ENCODE data around the gene FBXO36. TPM values are rescaled to one million over a fixed set of nuclear protein-coding genes. Genes with fewer than 3 reads are reported as not detected.

The FBXO36 gene
- total RNA-seq, 3 donors from 2014 or later = 2.7 to 6.9 (median 3.3) TPM

DNA sequence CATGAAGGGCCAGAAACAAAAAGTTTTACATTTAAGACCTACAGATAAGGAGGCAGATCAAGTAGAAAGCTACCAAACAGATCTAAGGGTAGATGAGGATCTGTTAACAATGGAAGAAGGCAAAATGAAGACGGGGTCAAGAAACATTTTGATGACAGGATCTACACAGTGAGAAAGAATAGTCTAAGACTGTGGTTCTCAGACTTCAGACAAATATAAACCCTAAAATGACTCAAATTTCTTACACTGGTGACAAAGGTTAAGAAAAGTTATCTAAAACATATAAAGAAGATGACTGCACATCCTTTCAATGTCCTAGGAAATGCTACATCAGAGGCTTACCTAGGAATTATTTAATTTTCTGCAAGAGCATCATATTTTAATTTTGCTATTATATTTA is 34.9 kb upstream of the FBXO36 start:
- no peaks in the 10 kb centered on the region for H3K4me1 ChIP-seq
- no peak overlapping the region for H3K27ac ChIP-seq
- intact Hi-C loops (cut with DNase I; ENCODE audit: low total_unique reads) = no loop called here
- TF ChIP-seq, protein P1, sequence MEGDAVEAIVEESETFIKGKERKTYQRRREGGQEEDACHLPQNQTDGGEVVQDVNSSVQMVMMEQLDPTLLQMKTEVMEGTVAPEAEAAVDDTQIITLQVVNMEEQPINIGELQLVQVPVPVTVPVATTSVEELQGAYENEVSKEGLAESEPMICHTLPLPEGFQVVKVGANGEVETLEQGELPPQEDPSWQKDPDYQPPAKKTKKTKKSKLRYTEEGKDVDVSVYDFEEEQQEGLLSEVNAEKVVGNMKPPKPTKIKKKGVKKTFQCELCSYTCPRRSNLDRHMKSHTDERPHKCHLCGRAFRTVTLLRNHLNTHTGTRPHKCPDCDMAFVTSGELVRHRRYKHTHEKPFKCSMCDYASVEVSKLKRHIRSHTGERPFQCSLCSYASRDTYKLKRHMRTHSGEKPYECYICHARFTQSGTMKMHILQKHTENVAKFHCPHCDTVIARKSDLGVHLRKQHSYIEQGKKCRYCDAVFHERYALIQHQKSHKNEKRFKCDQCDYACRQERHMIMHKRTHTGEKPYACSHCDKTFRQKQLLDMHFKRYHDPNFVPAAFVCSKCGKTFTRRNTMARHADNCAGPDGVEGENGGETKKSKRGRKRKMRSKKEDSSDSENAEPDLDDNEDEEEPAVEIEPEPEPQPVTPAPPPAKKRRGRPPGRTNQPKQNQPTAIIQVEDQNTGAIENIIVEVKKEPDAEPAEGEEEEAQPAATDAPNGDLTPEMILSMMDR (IDR thresholded peaks at IDR 0.05) = no peak
- no peak for TF ChIP-seq POLR2AphosphoS5 (IDR thresholded peaks at IDR 0.05)
- no peak for TF ChIP-seq POLR2A (IDR thresholded peaks at IDR 0.05)
- DNase-seq (ENCODE audit: low spot score in 2 of 2) = no peak
- H3K9me3 ChIP-seq = no peaks in the 10 kb centered on the region
- no peaks in the 10 kb centered on the region for H3K27me3 ChIP-seq
- no peak overlapping the region for H3K4me3 ChIP-seq
- H3K36me3 ChIP-seq = no peaks in the 10 kb centered on the region

DNA sequence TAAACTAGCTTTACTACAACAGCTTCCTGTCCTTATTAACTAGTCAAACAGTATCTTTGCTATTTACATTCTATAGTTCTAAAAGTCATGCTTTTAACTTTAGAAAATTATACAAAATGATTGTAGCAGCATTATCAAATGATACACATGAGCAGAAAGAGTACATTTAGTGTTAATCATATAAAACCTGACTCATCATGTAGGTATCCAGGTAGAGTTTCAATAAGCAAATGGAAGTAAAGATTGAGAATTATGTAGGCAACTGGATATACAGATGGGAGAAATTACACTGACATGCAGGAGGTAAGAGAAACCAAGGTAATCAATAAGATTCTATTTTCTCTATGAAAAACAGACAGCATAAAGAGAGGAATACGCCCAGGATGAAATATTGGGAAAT is 34.3 kb upstream of the FBXO36 start:
- H3K4me3 ChIP-seq = no peak overlapping the region
- intact Hi-C loops (cut with DNase I; ENCODE audit: low total_unique reads) = no loop called here
- no peaks in the 10 kb centered on the region for H3K4me1 ChIP-seq
- no peaks in the 10 kb centered on the region for H3K27me3 ChIP-seq
- TF ChIP-seq POLR2A (IDR thresholded peaks at IDR 0.05) (no peak), POLR2AphosphoS5 (IDR thresholded peaks at IDR 0.05) (no peak)
- TF ChIP-seq, protein P1 (IDR thresholded peaks at IDR 0.05) = no peak
- H3K9me3 ChIP-seq = no peaks in the 10 kb centered on the region
- H3K27ac ChIP-seq = no peak overlapping the region
- DNase-seq (ENCODE audit: low spot score in 2 of 2) = no peak
- H3K36me3 ChIP-seq = no peaks in the 10 kb centered on the region

DNA sequence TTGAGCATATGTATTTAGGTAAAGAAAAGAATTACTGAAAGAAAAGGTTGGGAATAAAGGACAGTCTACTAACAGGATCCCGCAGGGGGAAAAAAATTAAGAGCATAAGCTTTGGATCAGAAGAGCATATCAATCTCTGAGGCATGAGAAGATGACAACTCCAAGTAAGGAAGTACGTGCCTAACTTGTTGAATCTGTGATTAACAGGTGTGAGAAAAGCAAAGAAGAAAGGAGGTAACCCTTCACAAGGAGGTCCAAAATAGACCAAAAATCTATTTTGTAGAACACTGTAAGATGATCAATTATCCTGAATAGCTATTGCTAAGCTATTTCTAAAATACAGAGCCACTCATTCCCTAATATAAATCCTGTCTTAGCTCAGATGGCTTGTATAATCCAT is 33.3 kb upstream of the FBXO36 start:
- Histone ChIP-seq H3K4me1 (no peaks in the 10 kb centered on the region), H3K36me3 (no peaks in the 10 kb centered on the region), H3K27me3 (no peaks in the 10 kb centered on the region), H3K4me3 (no peak overlapping the region), H3K27ac (no peak overlapping the region), H3K9me3 (no peaks in the 10 kb centered on the region)
- intact Hi-C loops (cut with DNase I; ENCODE audit: low total_unique reads) = no loop called here
- TF ChIP-seq, protein P1 (IDR thresholded peaks at IDR 0.05) = no peak
- no peak for TF ChIP-seq POLR2A (IDR thresholded peaks at IDR 0.05)
- TF ChIP-seq POLR2AphosphoS5 (IDR thresholded peaks at IDR 0.05) = no peak
- no peak for DNase-seq (ENCODE audit: low spot score in 2 of 2)

DNA sequence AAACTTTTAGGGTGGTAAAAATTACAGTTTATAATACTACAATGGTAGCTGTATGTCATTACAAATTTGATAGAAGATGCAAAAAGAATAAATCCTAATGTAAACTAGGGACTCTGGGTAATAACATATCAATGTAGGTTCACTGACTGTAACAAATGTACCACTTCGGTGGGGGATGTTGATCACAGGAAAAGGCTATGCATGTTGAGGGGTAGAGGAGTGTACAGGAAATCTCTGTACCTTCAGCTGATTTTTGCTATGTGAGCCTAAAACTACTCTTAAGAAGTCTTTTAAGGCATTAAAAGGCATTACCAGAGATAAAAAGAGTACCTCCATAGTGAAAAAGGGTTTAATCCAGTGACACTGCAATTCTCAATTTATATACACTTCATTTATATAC is 25.4 kb upstream of the FBXO36 start:
- Histone ChIP-seq H3K9me3 (no peaks in the 10 kb centered on the region), H3K27me3 (no peaks in the 10 kb centered on the region), H3K4me1 (no peaks in the 10 kb centered on the region), H3K27ac (no peak overlapping the region), H3K4me3 (no peak overlapping the region), H3K36me3 (no peaks in the 10 kb centered on the region)
- no peak for DNase-seq (ENCODE audit: low spot score in 2 of 2)
- no peak for TF ChIP-seq POLR2AphosphoS5 (IDR thresholded peaks at IDR 0.05)
- TF ChIP-seq, protein P1 (IDR thresholded peaks at IDR 0.05) = no peak
- intact Hi-C loops (cut with DNase I; ENCODE audit: low total_unique reads) = no loop called here

DNA sequence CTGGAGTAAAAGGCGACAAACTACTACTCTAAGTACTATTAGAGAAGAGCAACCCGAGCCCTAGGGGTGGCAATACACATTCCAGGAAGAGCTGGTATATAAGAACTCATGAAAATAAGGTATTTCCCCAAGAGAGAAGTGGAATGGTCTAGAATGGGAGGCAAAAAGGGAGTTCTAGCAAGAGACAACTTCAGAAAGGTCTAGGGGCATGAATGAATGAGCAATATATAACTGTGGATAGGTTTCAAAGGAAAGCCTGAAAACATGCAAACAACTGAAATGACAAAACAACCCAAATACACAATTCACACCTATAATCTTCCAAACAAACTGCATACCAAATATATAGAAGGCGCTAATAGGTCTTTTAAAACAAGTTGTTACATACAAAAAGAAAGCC is 22.7 kb upstream of the FBXO36 start:
- no peak for TF ChIP-seq POLR2A (IDR thresholded peaks at IDR 0.05)
- TF ChIP-seq, protein P1 (IDR thresholded peaks at IDR 0.05) = no peak
- no peak for TF ChIP-seq POLR2AphosphoS5 (IDR thresholded peaks at IDR 0.05)
- Histone ChIP-seq H3K4me3 (no peak overlapping the region), H3K27me3 (no peaks in the 10 kb centered on the region), H3K9me3 (no peaks in the 10 kb centered on the region), H3K36me3 (no peaks in the 10 kb centered on the region), H3K27ac (no peak overlapping the region), H3K4me1 (no peaks in the 10 kb centered on the region)
- no peak for DNase-seq (ENCODE audit: low spot score in 2 of 2)
- intact Hi-C loops (cut with DNase I; ENCODE audit: low total_unique reads) = no loop called here
